Gastrocnemius medialis (tissue), 4 donors: ENCODE results near the gene MCOLN3.

ENCODE experiments used
- CTCF ChIP-seq, 5 experiments: fragments of 450-650 bp in 3 of 5; fragments of 200-600 bp in 2 of 5; sonication (generic) in 2 of 5; IDR thresholded peaks in 4 of 5; conservative IDR thresholded peaks in 1 of 5; 1 replicate in 4 of 5; 2 replicates in 1 of 5; pipeline ENCODE4 v1.5.1; 2016 to 2019; ENCODE audit warnings: antibody characterized with exemption in 5 of 5, mild to moderate bottlenecking in 3 of 5, moderate library complexity in 3 of 5
- POLR2A ChIP-seq, 2 donors: fragments of 450-650 bp; IDR thresholded peaks; one replicate each; pipeline ENCODE4 v1.6.1; 2017; ENCODE audit warnings: antibody characterized with exemption in 2 of 2, mild to moderate bottlenecking in 2 of 2, moderate library complexity in 2 of 2

GRCh38 chr1:84982395-84982794 is 65.9 kb downstream of the MCOLN3 start:
- no peak for TF ChIP-seq CTCF (IDR thresholded peaks at IDR 0.05 in 4 of 5, conservative IDR thresholded peaks at IDR 0.05 in 1 of 5)
- TF ChIP-seq POLR2A (IDR thresholded peaks at IDR 0.05): no peak
